ENCODE data around the gene STX1A. TPM values are rescaled to one million over a fixed set of nuclear protein-coding genes. Genes with fewer than 3 reads are reported as not detected.

The STX1A gene
- total and polyA plus RNA-seq, 2 of the 13 experiments (the other 11 are each of a cell fraction or from before 2014, with no cell fraction given) = 6.1 to 12.2 TPM

DNA sequence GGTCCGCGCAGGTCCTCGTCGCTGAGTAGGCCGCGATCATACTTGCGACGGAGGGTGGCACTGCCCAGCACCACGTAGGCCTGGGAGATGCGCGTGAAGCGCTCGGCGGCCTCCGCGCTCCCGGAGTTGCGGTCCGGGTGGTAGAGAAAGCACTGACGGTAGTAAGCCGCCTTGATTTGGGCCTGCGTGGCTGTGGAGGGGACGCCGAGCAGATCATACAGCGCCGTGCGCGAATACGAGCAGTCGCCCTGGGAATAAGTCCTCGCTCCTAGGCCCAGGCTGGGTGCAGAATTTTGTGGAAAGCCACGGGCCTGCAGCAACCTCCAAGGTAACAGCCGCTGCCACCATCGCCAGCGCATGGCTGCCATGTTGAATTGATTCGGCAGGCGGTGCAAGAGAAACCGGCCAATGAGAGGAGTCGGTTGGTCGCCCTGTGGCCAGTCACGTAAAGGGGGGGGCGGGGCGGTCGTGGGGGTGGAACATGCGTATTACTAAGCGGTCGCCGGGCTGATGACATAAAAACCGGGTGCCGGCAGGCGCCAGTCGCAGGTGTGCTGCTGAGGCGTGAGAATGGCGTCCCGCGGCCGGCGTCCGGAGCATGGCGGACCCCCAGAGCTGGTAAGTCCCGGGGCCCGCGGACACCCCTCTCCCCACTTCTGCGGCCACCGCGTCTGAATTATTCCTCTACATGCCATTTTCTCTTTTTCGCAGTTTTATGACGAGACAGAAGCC, 36.2 kb downstream of the STX1A start, which contains the start of the genes BUD23 and DNAJC30 (continued):
- TF ChIP-seq THAP7 (CRISPR knock-in tag; IDR thresholded peaks at IDR 0.05) = no peak
- TF ChIP-seq, protein P1, sequence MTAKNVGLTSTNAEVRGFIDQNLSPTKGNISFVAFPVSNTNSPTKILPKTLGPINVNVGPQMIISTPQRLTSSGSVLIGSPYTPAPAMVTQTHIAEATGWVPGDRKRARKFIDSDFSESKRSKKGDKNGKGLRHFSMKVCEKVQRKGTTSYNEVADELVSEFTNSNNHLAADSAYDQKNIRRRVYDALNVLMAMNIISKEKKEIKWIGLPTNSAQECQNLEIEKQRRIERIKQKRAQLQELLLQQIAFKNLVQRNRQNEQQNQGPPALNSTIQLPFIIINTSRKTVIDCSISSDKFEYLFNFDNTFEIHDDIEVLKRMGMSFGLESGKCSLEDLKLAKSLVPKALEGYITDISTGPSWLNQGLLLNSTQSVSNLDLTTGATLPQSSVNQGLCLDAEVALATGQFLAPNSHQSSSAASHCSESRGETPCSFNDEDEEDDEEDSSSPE (CRISPR knock-in tag; IDR thresholded peaks at IDR 0.05) = peak; percentile 13; the same call in 1 of the 2 replicates
- TF ChIP-seq ISL2 (CRISPR knock-in tag; IDR thresholded peaks at IDR 0.05) = peak; percentile 41; the same call in 1 of the 2 replicates
- no peak for TF ChIP-seq ZBTB3 (CRISPR knock-in tag; IDR thresholded peaks at IDR 0.05; ENCODE audit: borderline replicate concordance, low read depth)
- TF ChIP-seq ZMAT3 (CRISPR knock-in tag; conservative IDR thresholded peaks at IDR 0.05) = 0 out of 2 replicates have a peak, but pooled peaks have one; percentile 46
- TF ChIP-seq, protein P2, sequence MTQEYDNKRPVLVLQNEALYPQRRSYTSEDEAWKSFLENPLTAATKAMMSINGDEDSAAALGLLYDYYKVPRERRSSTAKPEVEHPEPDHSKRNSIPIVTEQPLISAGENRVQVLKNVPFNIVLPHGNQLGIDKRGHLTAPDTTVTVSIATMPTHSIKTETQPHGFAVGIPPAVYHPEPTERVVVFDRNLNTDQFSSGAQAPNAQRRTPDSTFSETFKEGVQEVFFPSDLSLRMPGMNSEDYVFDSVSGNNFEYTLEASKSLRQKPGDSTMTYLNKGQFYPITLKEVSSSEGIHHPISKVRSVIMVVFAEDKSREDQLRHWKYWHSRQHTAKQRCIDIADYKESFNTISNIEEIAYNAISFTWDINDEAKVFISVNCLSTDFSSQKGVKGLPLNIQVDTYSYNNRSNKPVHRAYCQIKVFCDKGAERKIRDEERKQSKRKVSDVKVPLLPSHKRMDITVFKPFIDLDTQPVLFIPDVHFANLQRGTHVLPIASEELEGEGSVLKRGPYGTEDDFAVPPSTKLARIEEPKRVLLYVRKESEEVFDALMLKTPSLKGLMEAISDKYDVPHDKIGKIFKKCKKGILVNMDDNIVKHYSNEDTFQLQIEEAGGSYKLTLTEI (CRISPR knock-in tag; conservative IDR thresholded peaks at IDR 0.05) = no peak
- peak; percentile 87 for TF ChIP-seq YEATS4 (CRISPR knock-in tag; IDR thresholded peaks at IDR 0.05; ENCODE audit: borderline replicate concordance)
- no peak for TF ChIP-seq ZNF746 (CRISPR knock-in tag; IDR thresholded peaks at IDR 0.05)
- TF ChIP-seq ZBTB25 (CRISPR knock-in tag; IDR thresholded peaks at IDR 0.05) = no peak
- no peak; the same call in 1 of the 2 replicates for TF ChIP-seq RAD21 (CRISPR knock-in tag; IDR thresholded peaks at IDR 0.05)
- TF ChIP-seq ZNF326 (CRISPR knock-in tag; IDR thresholded peaks at IDR 0.05; ENCODE audit: borderline replicate concordance) = no peak
- TF ChIP-seq NFRKB (IDR thresholded peaks at IDR 0.05) = peak; percentile 57; the same call in 1 of the 2 replicates
- no peak for TF ChIP-seq U2AF1 (optimal IDR thresholded peaks at IDR 0.05; ENCODE audit: low read depth, low read length)
- 0 out of 2 replicates have a peak, but pooled peaks have one; percentile 50 for TF ChIP-seq TEF (CRISPR knock-in tag; IDR thresholded peaks at IDR 0.05)
- no peak for TF ChIP-seq ATRX (CRISPR knock-in tag; IDR thresholded peaks at IDR 0.05; ENCODE audit: borderline replicate concordance)
- TF ChIP-seq RBM39 (IDR thresholded peaks at IDR 0.05; ENCODE audit: low read depth, low read length, poor library complexity, severe bottlenecking) = peak; percentile 84
- no peak for TF ChIP-seq ZNF33B (CRISPR knock-in tag; IDR thresholded peaks at IDR 0.05)
- no peak for TF ChIP-seq ZNF570 (CRISPR knock-in tag; IDR thresholded peaks at IDR 0.05; ENCODE audit: borderline replicate concordance)
- TF ChIP-seq ZNF788 (CRISPR knock-in tag; IDR thresholded peaks at IDR 0.05; ENCODE audit: borderline replicate concordance) = peak; percentile 58; the same call in 1 of the 2 replicates
- TF ChIP-seq ZBTB21 (CRISPR knock-in tag; IDR thresholded peaks at IDR 0.05) = 0 out of 2 replicates have a peak, but pooled peaks have one; percentile 2
- TF ChIP-seq, protein P3, sequence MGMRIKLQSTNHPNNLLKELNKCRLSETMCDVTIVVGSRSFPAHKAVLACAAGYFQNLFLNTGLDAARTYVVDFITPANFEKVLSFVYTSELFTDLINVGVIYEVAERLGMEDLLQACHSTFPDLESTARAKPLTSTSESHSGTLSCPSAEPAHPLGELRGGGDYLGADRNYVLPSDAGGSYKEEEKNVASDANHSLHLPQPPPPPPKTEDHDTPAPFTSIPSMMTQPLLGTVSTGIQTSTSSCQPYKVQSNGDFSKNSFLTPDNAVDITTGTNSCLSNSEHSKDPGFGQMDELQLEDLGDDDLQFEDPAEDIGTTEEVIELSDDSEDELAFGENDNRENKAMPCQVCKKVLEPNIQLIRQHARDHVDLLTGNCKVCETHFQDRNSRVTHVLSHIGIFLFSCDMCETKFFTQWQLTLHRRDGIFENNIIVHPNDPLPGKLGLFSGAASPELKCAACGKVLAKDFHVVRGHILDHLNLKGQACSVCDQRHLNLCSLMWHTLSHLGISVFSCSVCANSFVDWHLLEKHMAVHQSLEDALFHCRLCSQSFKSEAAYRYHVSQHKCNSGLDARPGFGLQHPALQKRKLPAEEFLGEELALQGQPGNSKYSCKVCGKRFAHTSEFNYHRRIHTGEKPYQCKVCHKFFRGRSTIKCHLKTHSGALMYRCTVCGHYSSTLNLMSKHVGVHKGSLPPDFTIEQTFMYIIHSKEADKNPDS (CRISPR knock-in tag; IDR thresholded peaks at IDR 0.05) = no peak
- TF ChIP-seq ARNTL (CRISPR knock-in tag; IDR thresholded peaks at IDR 0.05) = no peak
